ENCODE results near the gene ALLC. TPM values are rescaled to one million over a fixed set of nuclear protein-coding genes. Genes with fewer than 3 reads are reported as not detected.

ALLC gene
- total and polyA plus RNA-seq, 8 donors, result not detected

DNA sequence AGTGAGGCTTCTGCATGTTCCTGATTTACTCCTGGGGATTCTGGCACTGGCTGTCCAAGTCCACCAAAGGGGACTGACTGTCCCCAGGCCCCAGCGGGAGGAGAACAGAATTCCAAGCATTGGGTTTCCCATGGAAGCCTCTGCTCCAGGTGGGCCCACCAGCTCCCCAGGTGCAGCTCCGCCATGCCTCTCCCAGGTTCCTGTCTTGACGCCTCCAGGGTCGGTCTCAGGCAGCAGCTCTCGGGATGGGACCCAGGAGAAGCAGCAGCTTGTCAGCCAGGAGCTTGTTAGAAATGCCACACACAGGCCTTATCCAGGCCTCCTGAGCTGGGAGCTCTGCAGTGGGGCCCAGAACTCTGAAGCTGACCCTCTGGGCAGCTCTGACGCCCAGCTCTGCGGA is 93.3 kb downstream of the ALLC start:
- no peak for TF ChIP-seq POLR2AphosphoS5 (IDR thresholded peaks at IDR 0.05)
- no peak for TF ChIP-seq EP300 (IDR thresholded peaks at IDR 0.05)
- TF ChIP-seq, protein P1, sequence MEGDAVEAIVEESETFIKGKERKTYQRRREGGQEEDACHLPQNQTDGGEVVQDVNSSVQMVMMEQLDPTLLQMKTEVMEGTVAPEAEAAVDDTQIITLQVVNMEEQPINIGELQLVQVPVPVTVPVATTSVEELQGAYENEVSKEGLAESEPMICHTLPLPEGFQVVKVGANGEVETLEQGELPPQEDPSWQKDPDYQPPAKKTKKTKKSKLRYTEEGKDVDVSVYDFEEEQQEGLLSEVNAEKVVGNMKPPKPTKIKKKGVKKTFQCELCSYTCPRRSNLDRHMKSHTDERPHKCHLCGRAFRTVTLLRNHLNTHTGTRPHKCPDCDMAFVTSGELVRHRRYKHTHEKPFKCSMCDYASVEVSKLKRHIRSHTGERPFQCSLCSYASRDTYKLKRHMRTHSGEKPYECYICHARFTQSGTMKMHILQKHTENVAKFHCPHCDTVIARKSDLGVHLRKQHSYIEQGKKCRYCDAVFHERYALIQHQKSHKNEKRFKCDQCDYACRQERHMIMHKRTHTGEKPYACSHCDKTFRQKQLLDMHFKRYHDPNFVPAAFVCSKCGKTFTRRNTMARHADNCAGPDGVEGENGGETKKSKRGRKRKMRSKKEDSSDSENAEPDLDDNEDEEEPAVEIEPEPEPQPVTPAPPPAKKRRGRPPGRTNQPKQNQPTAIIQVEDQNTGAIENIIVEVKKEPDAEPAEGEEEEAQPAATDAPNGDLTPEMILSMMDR (IDR thresholded peaks at IDR 0.05), result no peak
- WGBS, 5 donors, result 80 to 91% (median 86%) methylated on average over 5 to 7 of the region's 7 CpGs
- intact Hi-C loops (cut with DNase I; ENCODE audit: low total_unique reads), result no loop called here

GRCh38 chr2:3751806-3752205 is 93.8 kb downstream of the ALLC start:
- Histone ChIP-seq H3K27ac (no peak overlapping the region), H3K36me3 (no peaks in the 10 kb centered on the region), H3K4me1 (no peaks in the 10 kb centered on the region), H3K9me3 (no peaks in the 10 kb centered on the region), H3K27me3 (peaks cover 0 to 6% (median 0%) of the 10 kb centered on the region in 3 donors), H3K4me3 (no peak overlapping the region)
- WGBS, 5 donors, result 44 to 61% (median 52%) methylated on average over 5 of the region's 5 CpGs
- TF ChIP-seq POLR2AphosphoS5 (IDR thresholded peaks at IDR 0.05) (no peak), EP300 (IDR thresholded peaks at IDR 0.05) (no peak), POLR2A (IDR thresholded peaks at IDR 0.05) (no peak)
- TF ChIP-seq, protein P1 (IDR thresholded peaks at IDR 0.05), result no peak
- intact Hi-C loops (cut with DNase I; ENCODE audit: low total_unique reads), result no loop called here
- no peak for DNase-seq

More for the DNA sequence above, 93.3 kb downstream of the ALLC start:
- Histone ChIP-seq H3K27ac (no peak overlapping the region), H3K36me3 (no peaks in the 10 kb centered on the region), H3K4me3 (no peak overlapping the region), H3K9me3 (no peaks in the 10 kb centered on the region), H3K4me1 (no peaks in the 10 kb centered on the region), H3K27me3 (peaks cover 0 to 6% (median 0%) of the 10 kb centered on the region in 3 donors)
- DNase-seq, result no peak

Small RNA genes within 50 kb of the gene (small RNA-seq; reads per million reads assigned to genes)
- gene TMSB4XP2, result 0 reads per million in 4 donors

Other genes with a start within 250 kb of the ALLC start
- 10 to 100 TPM; 25.1 to 67.7 (median 56.2) TPM for gene ADI1, start 138.7 kb upstream of the ALLC start, total RNA-seq
- gene ADI1, start 138.7 kb upstream of the ALLC start, polyA plus RNA-seq, result 100 to 1,000 TPM in 2 of 3 donors, 10 to 100 TPM in 1; 78.3 to 124 (median 110) TPM
- 10 to 100 TPM in 3 of 5 donors, 1 to 10 TPM in 2; 1.7 to 32.1 (median 13.6) TPM for gene RNASEH1, start 99.9 kb upstream of the ALLC start, total RNA-seq
- 10 to 100 TPM in 1 of 3 donors, 1 to 10 TPM in 2; 4.6 to 13.9 (median 7.9) TPM for gene RNASEH1, start 99.9 kb upstream of the ALLC start, polyA plus RNA-seq
- 1,000 to 10,000 TPM; 1,571 to 2,461 (median 2,078) TPM for gene RPS7, start 82.9 kb upstream of the ALLC start, total RNA-seq
- 1,000 to 10,000 TPM; 3,068 to 4,006 (median 3,110) TPM for gene RPS7, start 82.9 kb upstream of the ALLC start, polyA plus RNA-seq
- 1 to 10 TPM in 2 of 5 donors, not detected in 3; 2.0 to 4.5 TPM for gene COLEC11, start 63.1 kb upstream of the ALLC start, total RNA-seq
- gene COLEC11, start 63.1 kb upstream of the ALLC start, polyA plus RNA-seq, result 1 to 10 TPM; 2.1 to 9.9 (median 3.3) TPM
- gene DCDC2C, start 45.4 kb downstream of the ALLC start, total RNA-seq, result not detected
- not detected for gene DCDC2C, start 45.4 kb downstream of the ALLC start, polyA plus RNA-seq